Stimulated activated CD4-positive, alpha-beta T cell treated with anti-CD3 and anti-CD28 coated beads, Interleukin-1b, Interleukin-23, amount 100 ng/mL, for 1 hour (primary cell): ENCODE measurements around the gene ALK.
"Not testable (repeated sequence)": the region's sequence is repeated elsewhere in the genome, so short reads cannot be mapped to it uniquely, and the experiment has no call there.

ENCODE experiments used
- DNase-seq, 2 donors: peaks; one replicate each; pipeline ENCODE4 v3.0.0-alpha.2; 2020; ENCODE audit warnings: low read depth in 2 of 2

The ALK gene

DNA sequence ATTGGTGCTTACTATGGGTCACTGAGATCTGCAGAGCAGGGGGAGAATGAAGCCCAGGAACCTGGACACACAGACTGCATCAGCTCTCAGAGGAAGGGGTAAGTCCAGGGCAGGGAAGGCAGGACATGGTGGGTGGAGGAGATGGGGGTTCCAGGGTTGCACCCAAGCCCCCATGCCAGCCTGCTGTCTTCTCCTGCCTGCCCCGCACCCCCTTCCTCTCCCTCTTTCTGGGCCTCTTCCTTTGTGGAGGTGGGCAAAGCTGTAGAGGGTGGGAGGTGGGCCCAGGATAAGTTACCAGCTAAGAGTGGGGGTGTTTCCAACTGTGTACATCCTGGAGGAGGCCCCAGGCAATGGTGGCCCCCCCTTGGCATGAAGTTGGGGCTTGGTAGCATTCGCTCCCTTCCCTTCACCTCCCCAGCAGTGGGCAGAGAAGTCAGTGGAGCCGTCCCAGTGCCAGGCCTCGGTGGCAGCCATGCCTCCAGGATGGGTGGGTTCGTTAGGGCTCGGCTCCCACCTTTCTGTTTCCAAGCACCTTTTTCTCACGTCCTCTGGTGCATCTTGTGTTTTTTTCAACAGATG lies 674.0 kb downstream of the ALK start:
- DNase-seq = no peak

DNA sequence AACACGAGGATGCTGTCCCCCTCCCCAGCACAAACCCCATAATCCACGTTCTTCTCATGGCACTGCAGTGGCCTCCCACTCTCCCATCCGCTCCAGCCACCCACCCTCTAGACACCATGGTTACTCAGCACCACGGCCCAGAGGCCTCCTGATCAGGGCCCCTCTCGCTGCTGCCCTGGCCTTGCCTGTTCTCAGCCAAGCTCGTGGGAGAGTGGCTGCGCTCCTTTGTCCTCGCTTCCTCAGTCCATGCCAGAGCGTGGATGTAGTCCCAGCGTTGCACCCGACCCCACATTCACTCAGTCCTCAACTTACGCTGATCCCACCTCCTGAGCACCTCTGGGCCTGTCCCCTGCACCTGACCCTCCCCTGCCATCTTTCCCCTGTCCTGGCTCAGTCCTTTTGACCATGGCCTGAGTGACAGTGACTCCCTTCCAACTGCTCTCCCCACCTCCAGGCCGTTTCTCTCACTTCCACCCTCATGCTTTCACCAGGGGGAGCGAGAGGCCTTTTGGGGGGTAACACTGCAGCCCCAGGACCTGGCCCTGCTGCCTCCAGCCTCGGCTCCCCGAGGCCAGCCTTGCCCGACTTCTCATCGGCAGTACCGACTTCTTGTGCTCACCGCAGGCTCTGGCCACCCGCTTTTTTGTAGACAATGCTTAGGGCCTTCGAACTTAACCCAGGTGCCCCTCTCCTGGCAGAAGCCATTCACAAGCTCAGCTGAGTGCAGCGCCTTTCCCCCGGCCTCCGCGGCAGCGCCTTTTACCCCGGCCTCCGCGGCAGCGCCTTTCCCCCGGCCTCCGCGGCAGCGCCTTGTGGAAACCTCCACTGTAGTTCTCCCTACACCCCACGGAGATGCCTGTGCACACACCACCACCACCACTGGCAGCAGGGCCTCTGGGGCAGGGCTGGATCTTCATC lies 674.7 kb downstream of the ALK start:
- no peak for DNase-seq

- DNase-seq = no peak
Observed at GRCh38 chr2:29245742-29246382, 675.5 kb downstream of the ALK start.

DNA sequence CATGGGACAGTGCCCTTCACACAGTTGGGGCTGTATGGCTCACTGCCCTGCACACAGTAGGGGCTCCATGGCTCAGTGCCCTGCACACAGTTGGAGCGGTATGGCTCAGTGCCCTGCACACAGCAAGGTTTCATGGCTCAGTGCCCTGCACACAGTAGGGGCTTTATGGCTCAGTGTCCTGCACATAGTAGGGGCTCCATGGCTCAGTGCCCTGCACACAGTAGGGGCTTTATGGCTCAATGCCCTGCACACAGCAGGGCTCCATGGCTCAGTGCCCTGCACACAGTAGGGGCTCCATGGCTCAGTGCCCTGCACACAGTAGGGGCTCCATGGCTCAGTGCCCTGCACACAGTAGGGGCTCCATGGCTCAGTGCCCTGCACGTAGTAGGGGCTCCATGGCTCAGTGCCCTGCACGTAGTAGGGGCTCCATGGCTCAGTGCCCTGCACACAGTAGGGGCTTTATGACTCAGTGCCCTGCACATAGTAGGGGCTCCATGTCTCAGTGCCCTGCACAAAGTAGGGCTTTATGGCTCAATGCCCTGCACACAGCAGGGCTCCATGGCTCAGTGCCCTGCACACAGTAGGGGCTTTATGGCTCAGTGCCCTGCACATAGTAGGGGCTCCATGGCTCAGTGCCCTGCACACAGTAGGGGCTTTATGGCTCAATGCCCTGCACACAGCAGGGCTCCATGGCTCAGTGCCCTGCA lies 676.2 kb downstream of the ALK start:
- not testable (repeated sequence) for DNase-seq

- no peak for DNase-seq
Observed at GRCh38 chr2:29242621-29243375, 678.6 kb downstream of the ALK start.

DNA sequence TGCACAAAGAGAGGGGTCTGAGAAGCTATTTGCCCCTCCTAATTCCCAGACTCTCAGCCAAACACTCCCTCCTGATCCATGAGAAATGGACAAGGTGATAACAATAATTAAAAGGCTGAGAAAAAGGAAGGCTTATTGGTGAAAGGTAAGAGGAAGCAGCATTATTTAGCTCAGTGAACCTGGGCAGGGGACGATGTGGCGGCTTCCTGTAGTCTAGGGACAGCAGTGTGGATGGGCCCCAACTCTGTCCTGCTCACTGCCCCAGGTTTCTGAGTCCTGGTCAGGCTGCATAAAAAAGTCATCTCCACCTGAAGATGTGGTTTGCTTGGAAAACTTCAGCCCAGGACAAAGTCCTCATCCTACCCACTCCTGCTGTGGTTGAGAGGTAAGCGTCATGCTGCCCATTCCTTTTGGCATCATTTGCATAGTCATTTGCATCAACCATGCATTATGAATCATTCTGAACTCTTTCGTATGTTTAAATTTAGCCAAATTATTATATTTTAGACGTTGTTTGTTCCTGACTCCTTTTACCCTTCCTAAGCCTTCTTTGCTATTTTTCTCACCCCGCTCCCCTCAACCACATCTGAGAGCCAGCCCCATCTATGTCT lies 679.3 kb downstream of the ALK start:
- no peak for DNase-seq

DNA sequence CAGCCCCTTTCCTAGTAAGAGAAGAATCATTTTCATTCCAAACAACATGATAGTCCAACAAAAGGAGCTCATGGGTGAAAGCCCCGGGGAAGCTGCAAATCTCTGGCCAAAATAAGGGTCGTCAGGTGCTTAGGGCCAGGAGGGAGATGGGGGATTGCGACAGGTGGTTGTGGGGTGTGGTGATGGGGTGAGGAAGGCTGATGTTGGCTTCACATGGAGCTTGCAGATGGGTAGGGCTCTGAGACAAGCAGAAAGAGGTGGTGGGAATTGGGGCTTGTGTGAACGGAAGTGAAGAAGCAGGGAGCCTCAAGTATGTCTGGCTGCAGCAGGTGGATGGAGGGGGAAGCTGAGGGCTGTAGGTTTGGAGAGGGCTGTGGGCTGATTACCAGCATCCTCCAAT lies 680.0 kb downstream of the ALK start:
- DNase-seq = no peak

GRCh38 chr2:29240601-29241000 lies 680.8 kb downstream of the ALK start:
- no peak for DNase-seq

DNA sequence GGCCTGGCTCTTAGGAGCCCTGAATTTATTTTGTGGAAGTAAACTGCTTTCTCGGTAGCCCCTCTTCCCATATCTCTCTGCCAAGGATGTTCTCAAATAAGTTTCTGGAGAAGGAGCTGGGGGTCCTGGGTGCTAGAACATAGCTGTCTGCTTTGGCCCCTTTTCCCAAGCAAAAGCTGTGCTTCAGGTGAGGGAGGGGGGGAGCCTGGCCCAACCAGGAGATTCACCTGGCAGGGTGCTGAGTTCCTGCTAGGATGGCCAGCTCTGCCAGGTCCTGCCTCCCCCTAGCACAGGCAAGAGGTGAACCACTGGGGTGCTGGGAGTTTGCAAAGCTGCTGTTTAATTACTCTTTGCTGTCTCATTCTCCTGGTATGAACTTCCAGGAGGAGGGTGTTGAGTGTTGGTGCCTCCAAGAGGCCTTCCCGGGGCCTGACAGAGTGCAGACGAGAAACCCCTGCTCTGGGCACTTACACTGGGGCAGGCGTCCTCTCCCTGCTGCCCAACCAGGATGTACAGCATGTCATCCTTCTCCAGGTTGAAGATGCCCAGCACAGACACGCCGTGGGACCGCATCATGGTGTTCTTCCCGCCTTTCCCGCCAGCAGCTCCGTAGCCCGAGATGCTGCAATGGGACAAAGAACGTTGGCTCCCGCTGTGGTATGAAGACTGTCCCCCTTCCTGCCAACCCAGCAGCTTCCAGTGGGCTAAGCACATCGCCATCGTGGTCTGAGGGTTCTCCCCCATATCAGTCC lies 682.0 kb downstream of the ALK start:
- DNase-seq = no peak

DNA sequence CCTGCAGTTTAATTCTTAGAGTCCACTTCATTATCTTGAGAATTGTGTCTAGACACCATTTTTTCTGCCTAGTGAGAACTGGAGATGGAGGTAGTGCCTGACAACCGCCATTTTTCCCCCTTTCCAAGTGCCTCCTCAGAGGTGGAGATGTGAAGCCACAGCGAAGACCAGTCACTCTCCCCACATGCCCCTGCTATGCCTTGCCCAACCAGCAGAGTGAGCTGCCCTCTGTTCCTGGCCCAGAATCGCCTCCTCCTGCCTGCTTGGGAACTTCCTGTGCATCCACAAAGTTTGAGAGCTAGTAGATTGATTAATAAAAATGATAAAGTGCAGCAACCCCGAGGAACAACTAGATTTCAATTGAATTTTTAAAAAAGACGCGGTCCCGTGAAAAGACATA lies 682.9 kb downstream of the ALK start:
- no peak for DNase-seq

DNA sequence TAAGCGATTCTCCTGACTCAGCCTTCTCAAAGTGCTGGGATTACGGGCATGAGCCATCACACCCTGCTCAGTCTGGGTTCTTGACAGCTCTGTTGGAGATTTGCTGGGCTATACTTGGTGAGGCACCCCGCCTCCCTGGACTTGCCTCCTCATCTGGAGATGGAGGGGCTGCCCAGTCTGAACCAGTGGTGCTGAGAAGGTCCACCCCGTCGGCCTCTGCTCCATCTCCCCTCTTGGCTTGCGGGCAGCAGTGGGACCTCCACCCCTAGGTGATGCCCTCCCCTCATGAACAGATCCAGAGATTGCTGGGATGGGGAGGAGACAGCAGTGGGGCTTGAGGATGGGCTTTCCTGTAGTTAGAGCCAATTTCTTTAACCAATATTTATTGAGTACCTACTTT lies 685.3 kb downstream of the ALK start:
- no peak for DNase-seq

DNA sequence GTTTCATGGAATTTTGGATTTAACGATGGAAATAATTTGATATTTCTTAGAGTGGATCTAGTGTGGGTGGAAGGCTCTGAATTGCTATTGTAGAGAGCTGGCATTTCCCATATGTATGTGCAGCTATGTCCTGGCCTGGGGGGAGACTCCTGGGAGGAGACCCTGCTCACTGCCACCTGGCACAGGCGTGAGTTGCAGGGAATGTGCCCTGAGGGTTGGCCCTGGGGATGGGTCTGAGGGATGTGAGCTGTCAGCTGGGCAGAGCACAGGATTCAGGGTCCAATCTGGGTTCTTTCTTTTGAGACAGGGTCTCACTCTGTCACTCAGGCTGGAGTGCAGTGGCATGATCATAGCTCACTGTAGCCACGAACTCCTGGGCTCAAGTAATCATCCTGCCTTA lies 686.0 kb downstream of the ALK start:
- no peak for DNase-seq

- DNase-seq = no peak
Observed at GRCh38 chr2:29233428-29233827, 688.0 kb downstream of the ALK start.

- no peak for DNase-seq
Observed at GRCh38 chr2:29232041-29232440, 689.3 kb downstream of the ALK start.

- DNase-seq = no peak
Observed at GRCh38 chr2:29229640-29230039, 691.7 kb downstream of the ALK start.

- no peak for DNase-seq
Observed at GRCh38 chr2:29228947-29229346, 692.4 kb downstream of the ALK start.

GRCh38 chr2:29227935-29228675 lies 693.3 kb downstream of the ALK start:
- no peak for DNase-seq

DNA sequence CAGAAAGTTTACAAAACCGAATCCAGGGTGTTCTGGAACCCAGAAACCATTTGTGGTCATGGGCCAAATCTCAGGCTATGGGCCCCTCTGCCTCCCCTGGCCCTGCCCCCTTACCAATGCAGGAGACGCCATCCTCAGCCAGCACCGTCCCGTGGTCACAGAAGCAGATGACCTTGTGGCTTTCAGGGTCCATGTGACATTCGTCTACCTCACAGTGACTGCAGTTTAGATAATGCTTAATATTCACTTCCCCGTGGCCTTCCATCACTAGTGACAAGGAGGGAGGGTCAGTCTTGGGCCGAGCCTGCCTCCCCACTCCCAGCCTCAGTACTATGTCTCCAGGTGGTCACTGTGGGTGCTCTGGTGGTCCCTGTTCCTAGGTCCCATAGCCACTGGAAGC lies 694.6 kb downstream of the ALK start:
- no peak for DNase-seq

GRCh38 chr2:29226375-29226774 lies 695.0 kb downstream of the ALK start:
- DNase-seq = no peak

GRCh38 chr2:29225814-29226213 lies 695.6 kb downstream of the ALK start:
- no peak for DNase-seq
